Right lobe of liver (tissue), 6 donors: Measurements from ENCODE around the gene BMPER. TPM values are rescaled to one million over a fixed set of nuclear protein-coding genes. Genes with fewer than 3 reads are reported as not detected.

Experiments
- ATAC-seq, 4 donors: fragments of 200-7000 bp; cut with Tn5 transposase; one replicate each; pipeline ENCODE4 v1.9.1; 2020; ENCODE audit warnings: mild to moderate bottlenecking in 4 of 4, moderate library complexity in 4 of 4
- DNase-seq, 3 donors: peaks; one replicate each; pipeline ENCODE4 v3.0.0-alpha.2; 2020
- H3K27ac ChIP-seq, 3 donors: fragments of 200-600 bp; one replicate each; pipeline ENCODE4 v1.8.0; 2022
- H3K27me3 ChIP-seq, 2 donors: fragments of 200-600 bp; one replicate each; pipeline ENCODE4 v1.8.0; 2022
- H3K36me3 ChIP-seq, 4 donors: fragments of 200-600 bp; sonication (generic) in 1 of 4; one replicate each; pipeline versions ENCODE4 v1.5.1 to v1.8.0; 2017 to 2022; ENCODE audit warnings: control low read depth in 1 of 4
- H3K4me1 ChIP-seq, 4 donors: fragments of 200-600 bp; sonication (generic) in 1 of 4; one replicate each; pipeline versions ENCODE4 v1.5.1 to v1.8.0; 2017 to 2022; ENCODE audit warnings: control low read depth in 1 of 4
- H3K4me3 ChIP-seq, 3 donors: fragments of 200-600 bp; one replicate each; pipeline ENCODE4 v1.8.0; 2022
- H3K9me3 ChIP-seq, 4 donors: fragments of 200-600 bp; sonication (generic) in 1 of 4; one replicate each; pipeline versions ENCODE4 v1.5.1 to v1.8.0; 2017 to 2022; ENCODE audit warnings: control low read depth in 1 of 4
- POLR2A ChIP-seq: fragments of 450-650 bp; IDR thresholded peaks from one replicate; pipeline ENCODE4 v1.6.1; 2017; ENCODE audit warnings: antibody characterized with exemption, mild to moderate bottlenecking
- WGBS: methylation state at CpG from one replicate; pipeline ENCODE4 v1.1.6; 2018; ENCODE audit warnings: low coverage, low lambda C conversion rate; ENCODE audit not compliant: insufficient coverage; ENCODE audit errors: missing lambda C conversion rate; 5-methylcytosine and 5-hydroxymethylcytosine counted together
- intact Hi-C, 2 donors: fragments of 100-400 bp; cut with DNase I; formaldehyde crosslinking; loops; one replicate each; pipeline versions ENCODE4 v1.11.2 to v1.14.1; 2022
- total RNA-seq, 6 experiments: library from RNA; depleted of rRNA in 2 of 6; stranded (reverse); fragments of >200 nt in 2 of 6; fragmentation: NEBNext Ultra II Directional in 3 of 6; extraction: Animal tissue kit (Norgen Biotek cat#: 25700) in 3 of 6; gene quantifications; one replicate each; pipeline versions ENCODE4 v1.1.0 to v1.2.4, GENCODE V29; 2016 to 2023
- TF ChIP-seq, protein P1 (sequence below), 4 donors: fragments of 200-600 bp in 3 of 4; fragments of 450-650 bp in 1 of 4; IDR thresholded peaks; one replicate each; pipeline versions ENCODE4 v1.5.1 to v1.8.0; 2016 to 2022; ENCODE audit warnings: antibody characterized with exemption in 4 of 4, mild to moderate bottlenecking in 2 of 4
- donor health status: DM: no; HTN: yes; CAD: no.
- donor health status: DM: no; HTN: no; CAD: no.
- donor health status: DM: no; HTN: no; CAD: no.
- donor health status: DM: no; HTN: yes; CAD: no.
- donor health status: DM: no; HTN: yes; CAD: no.

BMPER gene
- total RNA-seq, 6 experiments from 2014 or later, result 5.8 to 17.1 (median 10.4) TPM

- WGBS, result 50% methylated on average over 5 of the region's 5 CpGs
- no peaks in the 10 kb centered on the region for H3K9me3 ChIP-seq
- ATAC-seq (no peak), DNase-seq (no peak)
- H3K4me3 ChIP-seq, result no peak overlapping the region
- H3K27me3 ChIP-seq, result no peaks in the 10 kb centered on the region
- no peaks in the 10 kb centered on the region for H3K4me1 ChIP-seq
- intact Hi-C loops, result no loop called here
- TF ChIP-seq, protein P1, sequence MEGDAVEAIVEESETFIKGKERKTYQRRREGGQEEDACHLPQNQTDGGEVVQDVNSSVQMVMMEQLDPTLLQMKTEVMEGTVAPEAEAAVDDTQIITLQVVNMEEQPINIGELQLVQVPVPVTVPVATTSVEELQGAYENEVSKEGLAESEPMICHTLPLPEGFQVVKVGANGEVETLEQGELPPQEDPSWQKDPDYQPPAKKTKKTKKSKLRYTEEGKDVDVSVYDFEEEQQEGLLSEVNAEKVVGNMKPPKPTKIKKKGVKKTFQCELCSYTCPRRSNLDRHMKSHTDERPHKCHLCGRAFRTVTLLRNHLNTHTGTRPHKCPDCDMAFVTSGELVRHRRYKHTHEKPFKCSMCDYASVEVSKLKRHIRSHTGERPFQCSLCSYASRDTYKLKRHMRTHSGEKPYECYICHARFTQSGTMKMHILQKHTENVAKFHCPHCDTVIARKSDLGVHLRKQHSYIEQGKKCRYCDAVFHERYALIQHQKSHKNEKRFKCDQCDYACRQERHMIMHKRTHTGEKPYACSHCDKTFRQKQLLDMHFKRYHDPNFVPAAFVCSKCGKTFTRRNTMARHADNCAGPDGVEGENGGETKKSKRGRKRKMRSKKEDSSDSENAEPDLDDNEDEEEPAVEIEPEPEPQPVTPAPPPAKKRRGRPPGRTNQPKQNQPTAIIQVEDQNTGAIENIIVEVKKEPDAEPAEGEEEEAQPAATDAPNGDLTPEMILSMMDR (IDR thresholded peaks at IDR 0.05), result no peak
- no peak for TF ChIP-seq POLR2A
- no peaks in the 10 kb centered on the region for H3K36me3 ChIP-seq
- H3K27ac ChIP-seq, result no peak overlapping the region
Observed at GRCh38 chr7:33874943-33875342, 30.4 kb upstream of the BMPER start.

- H3K36me3 ChIP-seq, result no peaks in the 10 kb centered on the region
- H3K27me3 ChIP-seq, result no peaks in the 10 kb centered on the region
- DNase-seq (no peak), ATAC-seq (no peak)
- H3K9me3 ChIP-seq, result no peaks in the 10 kb centered on the region
- TF ChIP-seq POLR2A, result no peak
- TF ChIP-seq, protein P1 (IDR thresholded peaks at IDR 0.05), result no peak
- H3K27ac ChIP-seq, result no peak overlapping the region
- intact Hi-C loops, result no loop called here
- H3K4me1 ChIP-seq, result no peaks in the 10 kb centered on the region
- no peak overlapping the region for H3K4me3 ChIP-seq
- WGBS, result 28% methylated on average over 3 of the region's 3 CpGs
Observed at GRCh38 chr7:33876596-33877274, 28.6 kb upstream of the BMPER start.

GRCh38 chr7:33880787-33881186, 24.6 kb upstream of the BMPER start:
- DNase-seq, result no peak
- Histone ChIP-seq H3K4me3 (no peak overlapping the region), H3K9me3 (no peaks in the 10 kb centered on the region), H3K27ac (no peak overlapping the region), H3K36me3 (no peaks in the 10 kb centered on the region), H3K4me1 (no peaks in the 10 kb centered on the region), H3K27me3 (no peaks in the 10 kb centered on the region)
- intact Hi-C loops, result no loop called here
- ATAC-seq, result no peak
- TF ChIP-seq, protein P1 (IDR thresholded peaks at IDR 0.05), result no peak
- TF ChIP-seq POLR2A, result no peak

DNA sequence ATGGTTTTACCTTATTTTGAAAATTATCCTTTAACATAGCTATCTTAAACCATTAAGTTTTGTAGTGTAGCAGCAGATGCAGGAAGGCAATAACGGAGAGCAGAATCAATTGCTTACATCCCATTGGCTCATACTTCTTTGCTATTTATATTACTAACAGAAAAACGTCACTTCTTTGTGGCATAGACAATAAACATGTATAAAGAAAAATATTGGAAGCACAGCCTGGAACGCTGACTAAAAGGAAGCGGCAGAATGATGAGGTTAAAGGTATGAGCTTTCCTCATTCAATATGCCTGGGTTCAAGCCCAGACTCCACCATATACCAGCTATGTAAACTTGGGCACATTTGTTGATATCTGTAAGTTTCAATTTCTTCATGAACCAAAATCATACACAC, 24.0 kb upstream of the BMPER start:
- WGBS, result 72% methylated on average over 4 of the region's 4 CpGs
- TF ChIP-seq POLR2A, result no peak
- TF ChIP-seq, protein P1 (IDR thresholded peaks at IDR 0.05), result no peak
- Histone ChIP-seq H3K4me1 (no peaks in the 10 kb centered on the region), H3K27ac (no peak overlapping the region), H3K27me3 (no peaks in the 10 kb centered on the region), H3K4me3 (no peak overlapping the region), H3K36me3 (no peaks in the 10 kb centered on the region), H3K9me3 (no peaks in the 10 kb centered on the region)
- intact Hi-C loops, result no loop called here
- ATAC-seq, result no peak
- no peak for DNase-seq
